Measurements from ENCODE around the gene SESN1.

DNA sequence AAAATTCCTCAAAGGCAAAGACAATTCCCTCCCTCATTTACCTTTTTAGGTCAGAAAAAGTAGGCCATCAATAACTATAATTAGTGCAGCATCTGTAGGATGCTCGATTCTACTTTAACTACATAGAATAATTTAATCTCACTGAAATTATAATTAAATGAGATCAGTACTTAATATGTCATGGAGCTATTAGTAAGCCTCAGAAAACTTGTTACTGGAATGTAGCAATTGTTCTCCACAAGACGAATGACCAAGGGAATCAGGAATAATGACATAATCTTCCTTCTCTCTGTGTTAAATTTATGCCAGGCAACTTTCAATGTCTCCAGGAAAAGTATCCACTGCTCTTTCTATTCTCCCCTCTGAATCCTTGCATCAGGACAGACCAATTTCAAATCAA lies 34.1 kb downstream of the SESN1 start:
- TF ChIP-seq, protein P1, sequence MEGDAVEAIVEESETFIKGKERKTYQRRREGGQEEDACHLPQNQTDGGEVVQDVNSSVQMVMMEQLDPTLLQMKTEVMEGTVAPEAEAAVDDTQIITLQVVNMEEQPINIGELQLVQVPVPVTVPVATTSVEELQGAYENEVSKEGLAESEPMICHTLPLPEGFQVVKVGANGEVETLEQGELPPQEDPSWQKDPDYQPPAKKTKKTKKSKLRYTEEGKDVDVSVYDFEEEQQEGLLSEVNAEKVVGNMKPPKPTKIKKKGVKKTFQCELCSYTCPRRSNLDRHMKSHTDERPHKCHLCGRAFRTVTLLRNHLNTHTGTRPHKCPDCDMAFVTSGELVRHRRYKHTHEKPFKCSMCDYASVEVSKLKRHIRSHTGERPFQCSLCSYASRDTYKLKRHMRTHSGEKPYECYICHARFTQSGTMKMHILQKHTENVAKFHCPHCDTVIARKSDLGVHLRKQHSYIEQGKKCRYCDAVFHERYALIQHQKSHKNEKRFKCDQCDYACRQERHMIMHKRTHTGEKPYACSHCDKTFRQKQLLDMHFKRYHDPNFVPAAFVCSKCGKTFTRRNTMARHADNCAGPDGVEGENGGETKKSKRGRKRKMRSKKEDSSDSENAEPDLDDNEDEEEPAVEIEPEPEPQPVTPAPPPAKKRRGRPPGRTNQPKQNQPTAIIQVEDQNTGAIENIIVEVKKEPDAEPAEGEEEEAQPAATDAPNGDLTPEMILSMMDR (IDR thresholded peaks at IDR 0.05), result no peak
- TF ChIP-seq POLR2A (IDR thresholded peaks at IDR 0.05), result no peak

All from vagina (tissue), 2 donors.